KMS-11 (cell line): ENCODE results near the gene SPPL2A.

Source experiments
- H2AFZ ChIP-seq: fragments of 200-600 bp; sonication (generic); 2 replicates; pipeline ENCODE4 v1.6.1; 2016; ENCODE audit warnings: antibody characterized with exemption, mixed run types, low read depth
- H3K27ac ChIP-seq: fragments of 200-600 bp; sonication (generic); 2 replicates; pipeline ENCODE4 v1.6.1; 2016; ENCODE audit warnings: mild to moderate bottlenecking, mixed run types
- H3K27me3 ChIP-seq: fragments of 200-600 bp; sonication (generic); 2 replicates; pipeline ENCODE4 v1.6.1; 2017; ENCODE audit warnings: mild to moderate bottlenecking, low read depth, mixed run types, moderate library complexity; ENCODE audit not compliant: insufficient read depth
- H3K36me3 ChIP-seq: fragments of 200-600 bp; sonication (generic); 2 replicates; pipeline ENCODE4 v1.6.1; 2017; ENCODE audit warnings: mild to moderate bottlenecking, mixed run types; ENCODE audit not compliant: insufficient read depth
- H3K4me1 ChIP-seq: fragments of 200-600 bp; sonication (generic); 2 replicates; pipeline ENCODE4 v1.6.1; 2016; ENCODE audit warnings: mild to moderate bottlenecking, low read depth, mixed run types; ENCODE audit not compliant: poor library complexity, severe bottlenecking
- H3K4me2 ChIP-seq: fragments of 200-600 bp; sonication (generic); 2 replicates; pipeline ENCODE4 v1.7.0; 2016; ENCODE audit warnings: mild to moderate bottlenecking, mixed run types
- H3K4me3 ChIP-seq: fragments of 200-600 bp; sonication (generic); IDR thresholded peaks from 2 replicates; pipeline ENCODE4 v1.6.1; 2017; ENCODE audit warnings: low read depth, low read length, mixed read lengths; ENCODE audit not compliant: insufficient read depth
- H3K79me2 ChIP-seq: fragments of 200-600 bp; sonication (generic); 2 replicates; pipeline ENCODE4 v1.6.1; 2016; ENCODE audit warnings: low read depth, mixed run types; ENCODE audit not compliant: insufficient read depth
- H3K9ac ChIP-seq: fragments of 200-600 bp; sonication (generic); 2 replicates; pipeline ENCODE4 v1.6.1; 2016; ENCODE audit warnings: mild to moderate bottlenecking, mixed run types
- H4K20me1 ChIP-seq: fragments of 200-600 bp; sonication (generic); 2 replicates; pipeline ENCODE4 v1.6.1; 2016; ENCODE audit warnings: mild to moderate bottlenecking, mixed run types; ENCODE audit not compliant: insufficient read depth
- CTCF ChIP-seq: fragments of 200-600 bp; sonication (generic); conservative IDR thresholded peaks from 2 replicates; pipeline ENCODE4 v1.6.1; 2017; ENCODE audit warnings: low read depth, mild to moderate bottlenecking, antibody characterized with exemption, low read length, moderate library complexity, mixed read lengths

Gene SPPL2A

GRCh38 chr15:50686469-50687301 lies 78.8 kb downstream of the SPPL2A start, which contains the start of gene TRPM7:
TSS of gene TRPM7 (minus strand) at chr15:50686797. CDS start at chr15:50686533, 264 bp downstream.
- no peak for TF ChIP-seq CTCF
- Histone ChIP-seq H3K9ac (peak within 1 kb of the TSS; percentile 91), H3K4me1 (peaks cover 29% of the 10 kb centered on the region), H2AFZ (peak within 1 kb of the TSS; percentile 97), H3K4me3 (peak within 1 kb of the TSS; percentile 59), H3K79me2 (peaks cover 44% of the 10 kb centered on the region), H3K36me3 (no peaks in the 10 kb centered on the region), H3K4me2 (peak within 1 kb of the TSS; percentile 90), H4K20me1 (peaks cover 14% of the 10 kb centered on the region; the same call in 1 of the 2 replicates), H3K27ac (peak within 1 kb of the TSS; percentile 94), H3K27me3 (no peaks in the 10 kb centered on the region)

GRCh38 chr15:50685976-50686468 lies 79.5 kb downstream of the SPPL2A start:
- Histone ChIP-seq H3K27me3 (no peaks in the 10 kb centered on the region), H3K4me3 (peak overlapping the region; percentile 59), H2AFZ (peak overlapping the region; percentile 97), H4K20me1 (peaks cover 14% of the 10 kb centered on the region; the same call in 1 of the 2 replicates), H3K9ac (peak overlapping the region; percentile 91), H3K27ac (peak overlapping the region; percentile 94), H3K4me1 (peaks cover 29% of the 10 kb centered on the region), H3K4me2 (peak overlapping the region; percentile 90), H3K79me2 (peaks cover 51% of the 10 kb centered on the region), H3K36me3 (no peaks in the 10 kb centered on the region)
- no peak for TF ChIP-seq CTCF

- peak overlapping the region; percentile 59 for H3K4me3 ChIP-seq
- H3K79me2 ChIP-seq, result peaks cover 57% of the 10 kb centered on the region
- peak overlapping the region; percentile 90 for H3K4me2 ChIP-seq
- peaks cover 14% of the 10 kb centered on the region; the same call in 1 of the 2 replicates for H4K20me1 ChIP-seq
- peak overlapping the region; percentile 91 for H3K9ac ChIP-seq
- H2AFZ ChIP-seq, result peak overlapping the region; percentile 97; the same call in 1 of the 2 replicates
- peaks cover 29% of the 10 kb centered on the region for H3K4me1 ChIP-seq
- TF ChIP-seq CTCF, result no peak
- H3K27me3 ChIP-seq, result no peaks in the 10 kb centered on the region
- no peaks in the 10 kb centered on the region for H3K36me3 ChIP-seq
- peak overlapping the region; percentile 94; the same call in 1 of the 2 replicates for H3K27ac ChIP-seq
These were observed 80.1 kb downstream of the SPPL2A start for GRCh38 chr15:50685191-50685975.

GRCh38 chr15:50681467-50681866 lies 84.0 kb downstream of the SPPL2A start:
- no peak for TF ChIP-seq CTCF
- Histone ChIP-seq H3K4me1 (peaks cover 24% of the 10 kb centered on the region), H3K9ac (no peak overlapping the region), H3K36me3 (no peaks in the 10 kb centered on the region), H4K20me1 (peaks cover 14% of the 10 kb centered on the region; the same call in 1 of the 2 replicates), H3K79me2 (peaks cover 92% of the 10 kb centered on the region), H2AFZ (no peak overlapping the region), H3K4me2 (no peak overlapping the region), H3K27ac (no peak overlapping the region), H3K27me3 (no peaks in the 10 kb centered on the region), H3K4me3 (no peak overlapping the region)
